OCI-LY7 (cell line): Measurements from ENCODE around the gene FHIP1A. TPM values are rescaled to one million over a fixed set of nuclear protein-coding genes. Genes with fewer than 3 reads are reported as not detected.

ENCODE experiments used
- BruUV-seq: library from RNA; stranded (reverse); fragments of 400-500 nt; replicated peaks from 2 replicates; lab custom pipeline; 2021; lab: Mats Ljungman, UMichigan
- CTCF ChIA-PET: fragments of 300-600 bp; sonication (Branson Sonifier 250); formaldehyde crosslinking; loops from one replicate; lab custom pipeline; 2022; ENCODE audit warnings: antibody characterized with exemption; ENCODE audit not compliant: unreplicated experiment; lab: Charles Lee
- POLR2A ChIA-PET: fragments of 300-600 bp; sonication (Branson Sonifier 250); formaldehyde crosslinking; loops from one replicate; lab custom pipeline; 2022; ENCODE audit warnings: antibody characterized with exemption; lab: Charles Lee
- DNase-seq: peaks from one replicate; pipeline ENCODE4 v3.0.0-alpha.2; 2015; ENCODE audit warnings: low spot score
- H2AFZ ChIP-seq: fragments of 200-600 bp; sonication (generic), shearing (Covaris generic); 2 replicates; pipeline ENCODE4 v1.6.1; 2014; ENCODE audit warnings: mild to moderate bottlenecking, antibody characterized with exemption, low read length, moderate library complexity
- H3K27ac ChIP-seq: fragments of 200-600 bp; sonication (generic); 2 replicates; pipeline ENCODE4 v1.5.1; 2014; ENCODE audit warnings: mixed run types, low read depth, mild to moderate bottlenecking, moderate library complexity, low read length, inconsistent platforms; ENCODE audit not compliant: poor library complexity, severe bottlenecking
- H3K36me3 ChIP-seq: fragments of 200-600 bp; sonication (generic); 2 replicates; pipeline ENCODE4 v1.6.1; 2014; ENCODE audit warnings: mild to moderate bottlenecking, antibody characterized with exemption, low read length, moderate library complexity, mixed read lengths; ENCODE audit not compliant: insufficient read depth
- H3K4me1 ChIP-seq: fragments of 200-600 bp; sonication (generic); 2 replicates; pipeline ENCODE4 v1.5.1; 2014; ENCODE audit warnings: mild to moderate bottlenecking, low read length; ENCODE audit not compliant: insufficient read depth, poor library complexity, severe bottlenecking
- H3K4me2 ChIP-seq: fragments of 200-600 bp; sonication (generic); 2 replicates; pipeline ENCODE4 v1.6.1; 2014; ENCODE audit warnings: mild to moderate bottlenecking, low read length
- H3K4me3 ChIP-seq: fragments of 200-600 bp; sonication (generic); 2 replicates; pipeline ENCODE4 v1.5.1; 2014; ENCODE audit warnings: mild to moderate bottlenecking, low read depth, low read length; ENCODE audit not compliant: poor library complexity, severe bottlenecking
- H3K79me2 ChIP-seq: fragments of 200-600 bp; sonication (generic); 2 replicates; pipeline ENCODE4 v1.6.1; 2016; ENCODE audit warnings: low read depth, mild to moderate bottlenecking, low read length, moderate library complexity, mixed read lengths; ENCODE audit not compliant: insufficient read depth
- H3K9me2 ChIP-seq: fragments of 200-600 bp; sonication (generic); 2 replicates; pipeline ENCODE4 v1.6.1; 2016; ENCODE audit warnings: mild to moderate bottlenecking, low read length, mixed read lengths; ENCODE audit not compliant: insufficient read depth
- H3K9me3 ChIP-seq: fragments of 200-600 bp; sonication (generic); 2 replicates; pipeline ENCODE4 v1.6.1; 2014; ENCODE audit warnings: mild to moderate bottlenecking, mixed run types, low read length, mixed read lengths
- H4K20me1 ChIP-seq: fragments of 200-600 bp; sonication (generic); 2 replicates; pipeline ENCODE4 v1.6.1; 2014; ENCODE audit warnings: mild to moderate bottlenecking, antibody characterized with exemption, low read length, moderate library complexity, mixed read lengths; ENCODE audit not compliant: insufficient read depth
- EZH2phosphoT487 ChIP-seq: fragments of 200-600 bp; sonication (generic); IDR thresholded peaks from 2 replicates; pipeline ENCODE4 v1.6.1; 2018; ENCODE audit warnings: low read depth, borderline replicate concordance, mild to moderate bottlenecking, mixed run types, antibody characterized with exemption, low read length, moderate library complexity, mixed read lengths
- intact Hi-C: fragments of 100-400 bp; cut with micrococcal nuclease; formaldehyde crosslinking; loops from one replicate; pipeline ENCODE4 v1.10.0; 2022; ENCODE audit not compliant: unreplicated experiment
- total RNA-seq, 2 experiments: library from RNA; depleted of rRNA in 1 of 2; stranded (reverse); fragments of >200 nt in 1 of 2; shearing (Covaris generic) in 1 of 2; gene quantifications; 2 replicates each; pipeline ENCODE4 v1.2.3, GENCODE V29; 2014 to 2022
- TF ChIP-seq, protein P1 (sequence below): fragments of 200-600 bp; sonication (generic); conservative IDR thresholded peaks from 2 replicates; pipeline ENCODE4 v1.5.1; 2014; ENCODE audit warnings: mild to moderate bottlenecking, antibody characterized with exemption, low read length, moderate library complexity, mixed read lengths

The FHIP1A gene
- total RNA-seq, 2 experiments from 2014 or later = not detected

DNA sequence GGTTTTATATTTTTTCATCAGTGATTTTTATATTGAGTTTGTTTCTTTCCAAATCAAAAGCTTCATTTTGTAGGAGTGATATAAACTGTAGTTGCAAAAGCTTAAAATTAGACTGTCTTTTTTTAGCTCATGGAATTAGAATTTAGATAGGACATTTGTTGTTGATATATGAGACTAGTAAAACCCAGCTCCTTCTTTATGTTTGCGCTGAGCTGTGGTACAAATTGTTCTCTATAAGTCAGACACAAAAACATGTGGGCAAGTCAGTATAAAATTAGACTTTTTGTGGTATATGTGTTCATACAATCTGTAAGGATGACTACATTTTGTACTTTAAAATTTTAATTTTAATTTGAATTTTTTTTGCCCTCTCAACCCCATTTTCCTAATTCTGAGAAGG lies 18.3 kb downstream of the FHIP1A start:
- TF ChIP-seq EZH2phosphoT487 = no peak
- TF ChIP-seq, protein P1, sequence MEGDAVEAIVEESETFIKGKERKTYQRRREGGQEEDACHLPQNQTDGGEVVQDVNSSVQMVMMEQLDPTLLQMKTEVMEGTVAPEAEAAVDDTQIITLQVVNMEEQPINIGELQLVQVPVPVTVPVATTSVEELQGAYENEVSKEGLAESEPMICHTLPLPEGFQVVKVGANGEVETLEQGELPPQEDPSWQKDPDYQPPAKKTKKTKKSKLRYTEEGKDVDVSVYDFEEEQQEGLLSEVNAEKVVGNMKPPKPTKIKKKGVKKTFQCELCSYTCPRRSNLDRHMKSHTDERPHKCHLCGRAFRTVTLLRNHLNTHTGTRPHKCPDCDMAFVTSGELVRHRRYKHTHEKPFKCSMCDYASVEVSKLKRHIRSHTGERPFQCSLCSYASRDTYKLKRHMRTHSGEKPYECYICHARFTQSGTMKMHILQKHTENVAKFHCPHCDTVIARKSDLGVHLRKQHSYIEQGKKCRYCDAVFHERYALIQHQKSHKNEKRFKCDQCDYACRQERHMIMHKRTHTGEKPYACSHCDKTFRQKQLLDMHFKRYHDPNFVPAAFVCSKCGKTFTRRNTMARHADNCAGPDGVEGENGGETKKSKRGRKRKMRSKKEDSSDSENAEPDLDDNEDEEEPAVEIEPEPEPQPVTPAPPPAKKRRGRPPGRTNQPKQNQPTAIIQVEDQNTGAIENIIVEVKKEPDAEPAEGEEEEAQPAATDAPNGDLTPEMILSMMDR = no peak

DNA sequence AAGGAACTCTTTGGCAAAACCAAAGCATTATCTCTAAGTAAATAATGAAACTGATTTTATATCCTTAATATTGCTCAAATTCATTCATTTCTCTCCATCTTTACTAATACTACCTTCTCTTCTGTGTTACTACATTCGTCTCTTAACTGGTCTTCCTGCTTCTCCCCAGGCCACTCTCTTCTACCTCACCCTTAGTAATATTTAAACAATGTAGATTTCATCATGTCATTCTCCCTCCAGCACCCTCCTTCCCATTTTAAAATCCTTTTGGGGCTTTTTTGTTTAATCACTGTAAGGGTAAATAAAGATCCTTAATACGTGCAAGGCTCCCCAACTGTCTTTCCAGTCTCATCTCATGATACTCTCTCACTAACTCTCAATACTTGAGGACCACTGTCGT lies 19.4 kb downstream of the FHIP1A start:
- no peak overlapping the region for H3K27ac ChIP-seq
- DNase-seq = no peak
- no peaks in the 10 kb centered on the region for H3K9me2 ChIP-seq
- ChIA-PET CTCF (no interaction called here), POLR2A (interaction anchor here (0.7 kb wide), 1 partner anchor 1459 kb away, joined by 5 read pairs; no protein-coding TSS in a partner anchor)
- H3K4me1 ChIP-seq = no peaks in the 10 kb centered on the region
- H3K4me3 ChIP-seq = no peak overlapping the region
- no peak overlapping the region for H3K4me2 ChIP-seq
- H3K9me3 ChIP-seq = no peaks in the 10 kb centered on the region
- intact Hi-C loops = no loop called here
- BruUV-seq = no TSS peak
- TF ChIP-seq, protein P1 = no peak
- no peak for TF ChIP-seq EZH2phosphoT487
- H4K20me1 ChIP-seq = no peaks in the 10 kb centered on the region
- no peak overlapping the region for H2AFZ ChIP-seq
- no peaks in the 10 kb centered on the region for H3K36me3 ChIP-seq
- H3K79me2 ChIP-seq = no peaks in the 10 kb centered on the region

More for the DNA sequence above, 18.3 kb downstream of the FHIP1A start:
- no peaks in the 10 kb centered on the region for H3K4me1 ChIP-seq
- H4K20me1 ChIP-seq = no peaks in the 10 kb centered on the region
- no TSS peak for BruUV-seq
- no peak overlapping the region for H2AFZ ChIP-seq
- no peak overlapping the region for H3K4me2 ChIP-seq
- H3K9me3 ChIP-seq = no peaks in the 10 kb centered on the region
- DNase-seq = no peak
- intact Hi-C loops = no loop called here
- ChIA-PET POLR2A (no interaction called here), CTCF (no interaction called here)
- H3K36me3 ChIP-seq = no peaks in the 10 kb centered on the region
- H3K27ac ChIP-seq = no peak overlapping the region
- no peak overlapping the region for H3K4me3 ChIP-seq
- H3K9me2 ChIP-seq = no peaks in the 10 kb centered on the region
- no peaks in the 10 kb centered on the region for H3K79me2 ChIP-seq

DNA sequence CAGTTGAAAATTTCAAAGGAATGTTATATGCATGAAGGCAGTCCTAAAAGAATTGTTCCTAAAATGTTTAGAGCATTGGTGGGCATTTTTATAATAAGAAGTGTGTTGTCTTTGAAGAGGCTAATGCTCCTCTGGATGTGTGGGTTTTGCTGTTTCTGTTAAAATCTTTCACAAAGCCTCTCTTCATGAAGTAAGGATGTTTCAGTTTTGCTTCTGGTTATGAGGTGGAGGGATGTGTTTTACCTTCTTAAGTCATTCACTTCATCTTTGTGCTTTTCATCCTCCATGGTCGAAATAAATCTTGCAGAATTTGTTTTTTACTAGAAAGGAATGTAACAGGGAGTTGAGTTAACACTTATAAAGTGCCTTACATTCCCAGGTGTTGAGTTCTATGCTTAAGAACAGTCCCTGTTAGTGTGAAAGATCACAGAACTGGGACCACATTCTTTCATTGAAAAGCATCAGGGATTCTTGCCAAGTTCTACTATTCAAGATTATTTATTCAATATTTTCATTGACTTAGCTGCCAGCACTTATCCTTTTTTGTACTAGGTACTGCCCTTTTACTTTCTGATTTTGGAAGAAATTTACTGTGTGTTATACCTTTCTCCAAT lies 21.1 kb downstream of the FHIP1A start:
- Histone ChIP-seq H3K9me3 (no peaks in the 10 kb centered on the region), H3K4me2 (no peak overlapping the region)

More for the DNA sequence above, 21.1 kb downstream of the FHIP1A start:
- Histone ChIP-seq H3K36me3 (no peaks in the 10 kb centered on the region), H3K9me2 (no peaks in the 10 kb centered on the region), H3K4me1 (no peaks in the 10 kb centered on the region), H2AFZ (no peak overlapping the region), H3K27ac (no peak overlapping the region), H3K4me3 (no peak overlapping the region), H3K79me2 (no peaks in the 10 kb centered on the region), H4K20me1 (no peaks in the 10 kb centered on the region)
- no peak for DNase-seq
- ChIA-PET CTCF (no interaction called here), POLR2A (interaction anchor here (0.6 to 0.7 kb wide), 2 partner anchors 559 to 1412 kb away, joined by 4 to 9 read pairs; no protein-coding TSS in a partner anchor)
- BruUV-seq = no TSS peak
- intact Hi-C loops = no loop called here
- TF ChIP-seq EZH2phosphoT487 = no peak
- TF ChIP-seq, protein P1 = no peak
